ENCODE results near the gene CLCA1.

Gene CLCA1

GRCh38 chr1:86466109-86466844 lies 2.5 kb upstream of the CLCA1 start:
- no peak for DNase-seq (ENCODE audit: low read depth in 2 of 2)

GRCh38 chr1:86466986-86467385 lies 1.7 kb upstream of the CLCA1 start:
- no peak for DNase-seq (ENCODE audit: low read depth in 2 of 2)

GRCh38 chr1:86470859-86471258 lies 2.1 kb downstream of the CLCA1 start:
- no peak for DNase-seq (ENCODE audit: low read depth in 2 of 2)

- no peak for DNase-seq (ENCODE audit: low read depth in 2 of 2)
These were observed 2.6 kb downstream of the CLCA1 start for GRCh38 chr1:86471291-86471690.

GRCh38 chr1:86472152-86472551 lies 3.4 kb downstream of the CLCA1 start:
- no peak for DNase-seq (ENCODE audit: low read depth in 2 of 2)

- DNase-seq (ENCODE audit: low read depth in 2 of 2), result no peak
These were observed 4.0 kb downstream of the CLCA1 start for GRCh38 chr1:86472767-86473166.

- DNase-seq (ENCODE audit: low read depth in 2 of 2), result no peak
These were observed 8.5 kb downstream of the CLCA1 start for GRCh38 chr1:86477256-86477655.

GRCh38 chr1:86477682-86478081 lies 9.0 kb downstream of the CLCA1 start:
- DNase-seq (ENCODE audit: low read depth in 2 of 2), result no peak

- no peak for DNase-seq (ENCODE audit: low read depth in 2 of 2)
These were observed 9.9 kb downstream of the CLCA1 start for GRCh38 chr1:86478416-86479156.

- no peak for DNase-seq (ENCODE audit: low read depth in 2 of 2)
These were observed 13.2 kb downstream of the CLCA1 start for GRCh38 chr1:86481966-86482365.

GRCh38 chr1:86487131-86487810 lies 18.5 kb downstream of the CLCA1 start:
- no peak for DNase-seq (ENCODE audit: low read depth in 2 of 2)

GRCh38 chr1:86487811-86488141 lies 19.0 kb downstream of the CLCA1 start:
- no peak for DNase-seq (ENCODE audit: low read depth in 2 of 2)

GRCh38 chr1:86489242-86489878 lies 20.6 kb downstream of the CLCA1 start:
- DNase-seq (ENCODE audit: low read depth in 2 of 2), result no peak

- no peak for DNase-seq (ENCODE audit: low read depth in 2 of 2)
These were observed 22.6 kb downstream of the CLCA1 start for GRCh38 chr1:86491171-86491950.

GRCh38 chr1:86498281-86498680 lies 29.6 kb downstream of the CLCA1 start:
- no peak for DNase-seq (ENCODE audit: low read depth in 2 of 2)

GRCh38 chr1:86499987-86500593 lies 31.4 kb downstream of the CLCA1 start:
- DNase-seq (ENCODE audit: low read depth in 2 of 2), result no peak

- no peak for DNase-seq (ENCODE audit: low read depth in 2 of 2)
These were observed 32.0 kb downstream of the CLCA1 start for GRCh38 chr1:86500714-86501113.

- DNase-seq (ENCODE audit: low read depth in 2 of 2), result peak in 1 of 2 donors; percentile 17
These were observed 33.5 kb downstream of the CLCA1 start for GRCh38 chr1:86502125-86502646.

- DNase-seq (ENCODE audit: low read depth in 2 of 2), result no peak
These were observed 34.1 kb downstream of the CLCA1 start for GRCh38 chr1:86502721-86503405.

- no peak for DNase-seq (ENCODE audit: low read depth in 2 of 2)
These were observed 34.8 kb downstream of the CLCA1 start for GRCh38 chr1:86503406-86504136.

Measured in stimulated activated CD8-positive, alpha-beta memory T cell treated with anti-CD3 and anti-CD28 coated beads, Interleukin-7, amount 100 ng/mL, for 4 hours (primary cell).